Heart left ventricle (tissue), 16 donors: ENCODE data around the gene TMEM120A. TPM values are rescaled to one million over a fixed set of nuclear protein-coding genes. Genes with fewer than 3 reads are reported as not detected.

Source experiments
- ATAC-seq, 4 donors: fragments of 200-7000 bp; cut with Tn5 transposase; one replicate each; pipeline ENCODE4 v1.9.1; 2020 to 2022; ENCODE audit warnings: moderate library complexity in 4 of 4, mild to moderate bottlenecking in 3 of 4, moderate number of reproducible peaks in 1 of 4
- DNase-seq, 5 donors: peaks; one replicate each; pipeline ENCODE4 v3.0.0-alpha.2; 2020
- H3K27ac ChIP-seq, 12 donors: fragments of 200-600 bp; sonication (generic) in 4 of 12; one replicate each; pipeline versions ENCODE4 v1.5.0 to v1.8.0; 2016 to 2022; ENCODE audit warnings: mild to moderate bottlenecking in 2 of 12
- H3K27me3 ChIP-seq, 9 donors: fragments of 200-600 bp; sonication (generic) in 2 of 9; one replicate each; pipeline versions ENCODE4 v1.5.1 to v1.8.0; 2016 to 2022; ENCODE audit warnings: mild to moderate bottlenecking in 3 of 9
- H3K36me3 ChIP-seq, 9 donors: fragments of 200-600 bp; sonication (generic) in 2 of 9; one replicate each; pipeline versions ENCODE4 v1.5.0 to v1.8.0; 2018 to 2022; ENCODE audit warnings: mild to moderate bottlenecking in 2 of 9
- H3K4me1 ChIP-seq, 12 donors: fragments of 200-600 bp; sonication (generic) in 4 of 12; one replicate each; pipeline versions ENCODE4 v1.5.0 to v1.8.0; 2016 to 2022; ENCODE audit warnings: mild to moderate bottlenecking in 3 of 12
- H3K4me3 ChIP-seq, 12 donors: fragments of 200-600 bp; sonication (generic) in 4 of 12; one replicate each; pipeline versions ENCODE4 v1.5.0 to v1.8.0; 2017 to 2022; ENCODE audit warnings: mild to moderate bottlenecking in 9 of 12, moderate library complexity in 4 of 12
- H3K9me3 ChIP-seq, 12 donors: fragments of 200-600 bp; sonication (generic) in 4 of 12; one replicate each; pipeline versions ENCODE4 v1.5.0 to v1.8.0; 2016 to 2022; ENCODE audit warnings: mild to moderate bottlenecking in 1 of 12
- CTCF ChIP-seq, 12 donors: fragments of 200-600 bp; sonication (generic) in 4 of 12; IDR thresholded peaks; one replicate each; pipeline versions ENCODE4 v1.5.0 to v1.8.0; 2018 to 2022; ENCODE audit warnings: antibody characterized with exemption in 12 of 12, mild to moderate bottlenecking in 5 of 12
- POLR2A ChIP-seq, 2 donors: fragments of 450-650 bp; IDR thresholded peaks; one replicate each; pipeline ENCODE4 v1.6.1; 2017; ENCODE audit warnings: antibody characterized with exemption in 2 of 2, mild to moderate bottlenecking in 2 of 2, moderate library complexity in 2 of 2
- WGBS, 4 donors: extraction: QIAGEN DNeasy Blood & Tissue Kit in 2 of 4; methylation state at CpG; one replicate each; pipeline versions ENCODE4 v1.1.5 to v1.1.7; 2013 to 2018; 5-methylcytosine and 5-hydroxymethylcytosine counted together
- intact Hi-C, 10 donors: fragments of 100-400 bp; cut with DNase I; formaldehyde crosslinking; loops; one replicate each; pipeline versions ENCODE4 v1.11.1 to v1.14.2; 2022
- polyA plus RNA-seq, 2 donors: library from polyadenylated mRNA; stranded (reverse); fragments of 200-250 nt; gene quantifications; one replicate each; pipeline ENCODE4 v1.2.3, GENCODE V29; 2013
- total RNA-seq, 9 donors: library from RNA; depleted of rRNA in 2 of 9; stranded (reverse); fragments of >200 nt in 2 of 9; fragmentation: NEBNext Ultra II Directional in 3 of 9; extraction: Animal tissue kit (Norgen Biotek cat#: 25700) in 3 of 9; gene quantifications; one replicate each; pipeline versions ENCODE4 v1.1.0 to v1.2.4, GENCODE V29; 2016 to 2023
- donor health status: ischemic (EF 13 %, LVEDD 7.1; RV severe dilation, severe dysfunction).
- donor health status: healthy with polysubstance abuse.
- donor health status: DM: no; HTN: yes; CAD: no.
- donor health status: DM: no; HTN: no; CAD: no.
- donor health status: ischemic (EF 25% LVEDD 6.9; RV normal size, moderate dysfunction).
- donor health status: ischemic (EF 25% LVEDD 5.7; RV mildly dilated, moderate dysfunction).
- donor health status: healthy.
- donor health status: DM: yes; HTN: yes; CAD: no.
- donor health status: ischemic (EF 35%, LVEDD 5.7; RV mildly dilated, moderate dysfunction).
- donor health status: nonischemic (EF 11% LVEDD 7.7; RV severe dilation, severe dysfunction).
- donor health status: DM: yes; HTN: yes; CAD: no.
- donor health status: PGD.
- donor health status: ischemic (EF 29% LVEDD 5.4; RV normal size, mild dysfunction).
- donor health status: nonischemic (EF 23%, LVEDD 6.1; RV moderate dilation, normal function).

Gene TMEM120A
- total and polyA plus RNA-seq, 11 donors: 63.8 to 181 (median 130) TPM

GRCh38 chr7:75988568-75989499, 5.6 kb downstream of the TMEM120A start:
- DNase-seq (peak; percentile 80 to 93 (median 87)), ATAC-seq (peak; percentile 61 to 80 (median 64))
- no peaks in the 10 kb centered on the region for H3K9me3 ChIP-seq
- peak overlapping the region; percentile 52 to 100 (median 89) for H3K27ac ChIP-seq
- peaks cover 6 to 52% (median 27%) of the 10 kb centered on the region in 12 donors for H3K4me1 ChIP-seq
- intact Hi-C loops: loop anchor here in 2 of 10 donors (5.0 to 10.0 kb wide), 2 partner anchors 72 to 74 kb away; partner anchors contain the start of gene POR (in 2 of the 2)
- TF ChIP-seq CTCF (IDR thresholded peaks at IDR 0.05): no peak
- no peak for TF ChIP-seq POLR2A (IDR thresholded peaks at IDR 0.05)
- H3K36me3 ChIP-seq: peaks cover 0 to 49% (median 40%) of the 10 kb centered on the region in 9 donors
- 42 to 58% (median 48%) methylated on average over 7 to 17 of the region's 31 CpGs for WGBS, 4 donors
- H3K4me3 ChIP-seq: peak overlapping the region in 2 of 12 donors; percentile 17 to 28
- no peaks in the 10 kb centered on the region for H3K27me3 ChIP-seq

- intact Hi-C loops: loop anchor here in 2 of 10 donors (5.0 to 10.0 kb wide), 2 partner anchors 71 to 73 kb away; partner anchors contain the start of gene POR (in 2 of the 2)
- H3K27me3 ChIP-seq: no peaks in the 10 kb centered on the region
- peak overlapping the region in 5 of 12 donors; percentile 8 to 76 (median 41) for H3K27ac ChIP-seq
- no peak for ATAC-seq
- H3K4me3 ChIP-seq: no peak overlapping the region
- WGBS, 4 donors: 83 to 89% (median 88%) methylated on average over 21 to 30 of the region's 30 CpGs
- H3K36me3 ChIP-seq: peaks cover 2 to 57% (median 48%) of the 10 kb centered on the region in 9 donors
- H3K4me1 ChIP-seq: peaks cover under 1 to 44% (median 20%) of the 10 kb centered on the region in 12 donors
- DNase-seq: peak in 1 of 5 donors; percentile 32
- no peaks in the 10 kb centered on the region for H3K9me3 ChIP-seq
- TF ChIP-seq CTCF (IDR thresholded peaks at IDR 0.05): no peak
- no peak for TF ChIP-seq POLR2A (IDR thresholded peaks at IDR 0.05)
Measured at GRCh38 chr7:75987805-75988567, 6.4 kb downstream of the TMEM120A start.

- Histone ChIP-seq H3K27ac (peak overlapping the region in 6 of 12 donors; percentile 8 to 76 (median 19)), H3K27me3 (no peaks in the 10 kb centered on the region), H3K4me1 (peaks cover 0 to 38% (median 16%) of the 10 kb centered on the region in 12 donors), H3K9me3 (no peaks in the 10 kb centered on the region), H3K4me3 (no peak overlapping the region), H3K36me3 (peaks cover 2 to 64% (median 55%) of the 10 kb centered on the region in 9 donors)
- TF ChIP-seq POLR2A (IDR thresholded peaks at IDR 0.05) (no peak), CTCF (IDR thresholded peaks at IDR 0.05) (no peak)
- peak in 2 of 5 donors; percentile 27 to 63 for DNase-seq
- intact Hi-C loops: loop anchor here in 2 of 10 donors (5.0 to 10.0 kb wide), 2 partner anchors 70 to 72 kb away; partner anchors contain the start of gene POR (in 2 of the 2)
- ATAC-seq: no peak
- 88 to 94% (median 90%) methylated on average over 31 to 32 of the region's 32 CpGs for WGBS, 4 donors
Measured at GRCh38 chr7:75987026-75987804, 7.2 kb downstream of the TMEM120A start.
